Hepatocyte (in vitro differentiated cells): Measurements from ENCODE around the gene LSAMP.

Experiments used
- CTCF ChIP-seq: fragments of 200-600 bp; sonication (generic); IDR thresholded peaks from 2 replicates; pipeline ENCODE4 v1.5.1; 2016; ENCODE audit warnings: antibody characterized with exemption, mild to moderate bottlenecking; ENCODE audit not compliant: poor library complexity
- EZH2 ChIP-seq: fragments of 200-600 bp; sonication (generic); IDR thresholded peaks from 2 replicates; pipeline ENCODE4 v1.6.1; 2016; ENCODE audit warnings: antibody characterized with exemption, mild to moderate bottlenecking, borderline replicate concordance
- EZH2phosphoT487 ChIP-seq: fragments of 200-600 bp; sonication (generic); IDR thresholded peaks from one replicate; pipeline ENCODE4 v1.6.1; 2018; ENCODE audit warnings: antibody characterized with exemption, mild to moderate bottlenecking, low read depth, moderate library complexity; ENCODE audit not compliant: unreplicated experiment, severe bottlenecking

DNA sequence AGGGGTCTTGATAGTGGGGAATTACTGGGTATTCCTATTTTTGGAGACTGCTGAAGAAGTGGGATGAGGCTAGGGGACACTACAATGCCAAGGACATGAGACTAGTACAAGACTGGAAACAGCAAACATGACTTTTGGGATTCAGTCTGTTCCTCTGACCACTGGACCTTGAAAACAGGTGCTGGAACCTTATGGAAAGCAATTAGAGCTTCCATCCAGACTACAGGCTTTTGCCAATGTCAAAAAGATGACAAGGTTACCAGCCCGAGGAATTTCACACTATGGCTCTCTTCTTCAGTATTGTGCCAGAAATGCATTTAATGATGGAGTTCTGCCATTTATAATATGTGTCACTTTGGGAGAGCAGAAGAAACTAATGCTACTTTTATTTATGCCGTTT is 539.4 kb downstream of the LSAMP start:
- TF ChIP-seq CTCF, result no peak
- TF ChIP-seq EZH2, result no peak
- TF ChIP-seq EZH2phosphoT487, result no peak
